Stimulated activated CD4-positive, alpha-beta T cell treated with anti-CD3 and anti-CD28 coated beads, Interleukin-12 subunit alpha, Interleukin-12 subunit beta, amount 100 ng/mL, for 24 hours (primary cell): ENCODE data around the gene REV1.
A peak's percentile ranks its signal among the peaks of the same experiment; 100 is the strongest.
"Not testable (repeated sequence)": the region's sequence is repeated elsewhere in the genome, so short reads cannot be mapped to it uniquely, and the experiment has no call there.

ENCODE experiments used
- DNase-seq, 2 experiments: peaks; one replicate each; pipeline ENCODE4 v3.0.0-alpha.2; 2020; ENCODE audit warnings: low read depth in 2 of 2

Gene REV1

GRCh38 chr2:99489761-99490622, at the start of gene REV1:
TSS of gene REV1 (minus strand) at chr2:99490017. CDS start at chr2:99464975, 25,042 bp downstream.
- DNase-seq: peak; percentile 87 to 90

GRCh38 chr2:99537910-99538485, 48.2 kb upstream of the REV1 start:
- no peak for DNase-seq

GRCh38 chr2:99524056-99524455, 34.2 kb upstream of the REV1 start:
- no peak for DNase-seq

- DNase-seq: no peak
Observed at GRCh38 chr2:99522157-99522556, 32.3 kb upstream of the REV1 start.

- no peak for DNase-seq
Observed at GRCh38 chr2:99520813-99521212, 31.0 kb upstream of the REV1 start.

GRCh38 chr2:99520195-99520594, 30.4 kb upstream of the REV1 start:
- no peak for DNase-seq

GRCh38 chr2:99514357-99514756, 24.5 kb upstream of the REV1 start:
- DNase-seq: no peak

GRCh38 chr2:99512181-99512591, 22.4 kb upstream of the REV1 start:
- DNase-seq: no peak

- DNase-seq: no peak
Observed at GRCh38 chr2:99509387-99509786, 19.6 kb upstream of the REV1 start.

GRCh38 chr2:99507937-99508818, 18.4 kb upstream of the REV1 start:
- DNase-seq: no peak

GRCh38 chr2:99504844-99505584, 15.2 kb upstream of the REV1 start:
- DNase-seq: no peak

- DNase-seq: not testable (repeated sequence)
Observed at GRCh38 chr2:99503662-99504416, 14.0 kb upstream of the REV1 start.

GRCh38 chr2:99496021-99496420, 6.2 kb upstream of the REV1 start:
- no peak for DNase-seq

GRCh38 chr2:99495115-99495860, 5.5 kb upstream of the REV1 start:
- DNase-seq: no peak

GRCh38 chr2:99492721-99493120, 2.9 kb upstream of the REV1 start:
- DNase-seq: no peak

- DNase-seq: no peak
Observed at GRCh38 chr2:99490623-99491461, 1.0 kb upstream of the REV1 start.

- DNase-seq: peak in 1 of 2 experiments; percentile 31
Observed at GRCh38 chr2:99489063-99489760, 605 bp downstream of the REV1 start.

GRCh38 chr2:99488539-99489062, 1.2 kb downstream of the REV1 start:
- DNase-seq: no peak
